Measurements from ENCODE around the gene PDE7B. TPM values are rescaled to one million over a fixed set of nuclear protein-coding genes. Genes with fewer than 3 reads are reported as not detected.

Gene PDE7B
- total RNA-seq, 1 donor from 2014 or later: 0.05 TPM

- Mint-ChIP-seq H3K9me3 (ENCODE audit: low read depth) (peaks cover 8% of the 10 kb centered on the region), H3K4me1 (ENCODE audit: low read depth) (no peaks in the 10 kb centered on the region), H3K4me3 (ENCODE audit: unreplicated experiment) (no peak overlapping the region), H3K27ac (ENCODE audit: unreplicated experiment) (no peak overlapping the region), H3K36me3 (ENCODE audit: low read depth) (no peaks in the 10 kb centered on the region), H3K27me3 (ENCODE audit: low read depth) (peaks cover 3% of the 10 kb centered on the region)
- DNase-seq (ENCODE audit: low spot score): no peak
- TF ChIP-seq CTCF (IDR thresholded peaks at IDR 0.05): no peak
These were observed 8.7 kb upstream of the PDE7B start for GRCh38 chr6:135842618-135843392.

- H3K36me3 Mint-ChIP-seq (ENCODE audit: low read depth): no peaks in the 10 kb centered on the region
- no peak overlapping the region for H3K27ac Mint-ChIP-seq (ENCODE audit: unreplicated experiment)
- DNase-seq (ENCODE audit: low spot score): no peak
- H3K4me1 Mint-ChIP-seq (ENCODE audit: low read depth): peaks cover 17% of the 10 kb centered on the region
- H3K9me3 Mint-ChIP-seq (ENCODE audit: low read depth): no peaks in the 10 kb centered on the region
- no peak for TF ChIP-seq CTCF (IDR thresholded peaks at IDR 0.05)
- H3K27me3 Mint-ChIP-seq (ENCODE audit: low read depth): no peaks in the 10 kb centered on the region
- no peak overlapping the region for H3K4me3 Mint-ChIP-seq (ENCODE audit: unreplicated experiment)
These were observed 619 bp upstream of the PDE7B start for GRCh38 chr6:135850882-135851281.

GRCh38 chr6:135852746-135853145 lies 1.2 kb downstream of the PDE7B start:
- H3K36me3 Mint-ChIP-seq (ENCODE audit: low read depth): no peaks in the 10 kb centered on the region
- no peaks in the 10 kb centered on the region for H3K27me3 Mint-ChIP-seq (ENCODE audit: low read depth)
- no peak overlapping the region for H3K4me3 Mint-ChIP-seq (ENCODE audit: unreplicated experiment)
- H3K27ac Mint-ChIP-seq (ENCODE audit: unreplicated experiment): no peak overlapping the region
- no peaks in the 10 kb centered on the region for H3K9me3 Mint-ChIP-seq (ENCODE audit: low read depth)
- no peak for DNase-seq (ENCODE audit: low spot score)
- peaks cover 17% of the 10 kb centered on the region for H3K4me1 Mint-ChIP-seq (ENCODE audit: low read depth)
- TF ChIP-seq CTCF (IDR thresholded peaks at IDR 0.05): no peak

GRCh38 chr6:135853227-135853626 lies 1.7 kb downstream of the PDE7B start:
- Mint-ChIP-seq H3K27ac (ENCODE audit: unreplicated experiment) (no peak overlapping the region), H3K4me3 (ENCODE audit: unreplicated experiment) (no peak overlapping the region)

GRCh38 chr6:135853986-135854385 lies 2.5 kb downstream of the PDE7B start:
- H3K27ac Mint-ChIP-seq (ENCODE audit: unreplicated experiment): no peak overlapping the region
- H3K4me3 Mint-ChIP-seq (ENCODE audit: unreplicated experiment): no peak overlapping the region
- no peak for TF ChIP-seq CTCF (IDR thresholded peaks at IDR 0.05)
- peaks cover 17% of the 10 kb centered on the region for H3K4me1 Mint-ChIP-seq (ENCODE audit: low read depth)
- no peak for DNase-seq (ENCODE audit: low spot score)
- H3K9me3 Mint-ChIP-seq (ENCODE audit: low read depth): no peaks in the 10 kb centered on the region
- H3K27me3 Mint-ChIP-seq (ENCODE audit: low read depth): no peaks in the 10 kb centered on the region
- H3K36me3 Mint-ChIP-seq (ENCODE audit: low read depth): no peaks in the 10 kb centered on the region

More at GRCh38 chr6:135853227-135853626, 1.7 kb downstream of the PDE7B start:
- H3K36me3 Mint-ChIP-seq (ENCODE audit: low read depth): no peaks in the 10 kb centered on the region
- DNase-seq (ENCODE audit: low spot score): no peak
- no peaks in the 10 kb centered on the region for H3K9me3 Mint-ChIP-seq (ENCODE audit: low read depth)
- no peaks in the 10 kb centered on the region for H3K27me3 Mint-ChIP-seq (ENCODE audit: low read depth)
- peaks cover 17% of the 10 kb centered on the region for H3K4me1 Mint-ChIP-seq (ENCODE audit: low read depth)
- TF ChIP-seq CTCF (IDR thresholded peaks at IDR 0.05): no peak
